Activated naive CD8-positive, alpha-beta T cell treated with anti-CD3 and anti-CD28 coated beads, Interleukin-2, amount 50 U/mL, for 24 hours (primary cell): ENCODE measurements around the gene ACOT11.
A peak's percentile ranks its signal among the peaks of the same experiment; 100 is the strongest.
"Not testable (repeated sequence)": the region's sequence is repeated elsewhere in the genome, so short reads cannot be mapped to it uniquely, and the experiment has no call there.

Experiments
- ATAC-seq: fragments of 150-1000 bp; cut with Tn5 transposase; one replicate; pipeline ENCODE4 v1.10.0; 2021
- DNase-seq: peaks from one replicate; pipeline ENCODE4 v3.0.0; 2021
- H3K27ac Mint-ChIP-seq: one replicate; pipeline ENCODE4 v1.8.0; 2021; ENCODE audit warnings: mild to moderate bottlenecking, mixed read lengths
- H3K27me3 Mint-ChIP-seq: one replicate; pipeline ENCODE4 v1.8.0; 2021; ENCODE audit warnings: mixed read lengths
- H3K36me3 Mint-ChIP-seq: one replicate; pipeline ENCODE4 v1.8.0; 2021; ENCODE audit warnings: low read depth, mixed read lengths
- H3K4me1 Mint-ChIP-seq: one replicate; pipeline ENCODE4 v1.8.0; 2021; ENCODE audit warnings: mixed read lengths
- H3K4me3 Mint-ChIP-seq: one replicate; pipeline ENCODE4 v1.8.0; 2021; ENCODE audit warnings: mild to moderate bottlenecking, moderate library complexity, mixed read lengths
- H3K9me3 Mint-ChIP-seq: one replicate; pipeline ENCODE4 v1.8.0; 2021; ENCODE audit warnings: mixed read lengths

ACOT11 gene

DNA sequence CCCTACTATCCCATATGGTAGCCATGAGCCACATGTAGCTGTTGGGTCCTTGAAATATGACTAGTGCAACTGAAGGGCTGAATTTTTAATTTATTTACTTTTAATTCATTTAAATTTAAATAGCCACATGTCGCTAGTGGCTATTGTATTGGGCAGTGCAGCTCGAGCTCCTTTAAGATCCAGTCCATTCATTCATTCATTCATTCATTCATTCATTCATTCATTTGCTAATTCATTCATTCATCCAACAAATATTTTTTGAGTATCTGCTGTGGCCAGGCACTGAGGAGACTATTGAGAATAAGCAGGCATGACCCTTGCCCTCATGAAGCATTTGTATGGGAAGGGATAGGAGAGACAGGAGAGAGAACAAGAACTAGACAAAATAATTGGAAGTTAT lies 29.5 kb upstream of the ACOT11 start:
- no peaks in the 10 kb centered on the region for H3K4me1 Mint-ChIP-seq
- H3K4me3 Mint-ChIP-seq = no peak overlapping the region
- DNase-seq (no peak), ATAC-seq (no peak)
- H3K9me3 Mint-ChIP-seq = no peaks in the 10 kb centered on the region
- H3K36me3 Mint-ChIP-seq = no peaks in the 10 kb centered on the region
- H3K27me3 Mint-ChIP-seq = no peaks in the 10 kb centered on the region
- no peak overlapping the region for H3K27ac Mint-ChIP-seq

DNA sequence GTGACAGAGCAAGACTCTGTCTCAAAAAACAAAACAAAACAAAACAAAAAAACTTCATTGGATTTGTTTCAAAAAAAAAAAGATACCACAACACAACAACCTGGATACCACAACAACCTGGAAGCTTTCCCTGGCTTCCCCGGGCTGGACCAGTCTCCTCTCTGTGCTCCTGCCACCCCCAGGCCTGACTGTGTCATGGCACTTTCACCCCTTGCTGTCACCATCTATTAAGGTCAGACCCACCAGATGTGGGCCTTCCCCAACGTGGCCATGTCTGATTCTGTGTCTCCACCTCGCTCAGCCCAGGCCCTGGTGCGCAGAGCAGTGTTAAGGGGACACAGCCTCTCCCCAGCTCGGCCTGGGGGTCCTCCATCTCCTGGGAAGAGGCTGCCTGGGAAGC lies 28.3 kb upstream of the ACOT11 start:
- Mint-ChIP-seq H3K9me3 (no peaks in the 10 kb centered on the region), H3K27me3 (no peaks in the 10 kb centered on the region), H3K27ac (no peak overlapping the region), H3K36me3 (no peaks in the 10 kb centered on the region), H3K4me1 (no peaks in the 10 kb centered on the region), H3K4me3 (no peak overlapping the region)
- DNase-seq (no peak), ATAC-seq (peak; percentile 65)

GRCh38 chr1:54520631-54521321 lies 27.3 kb upstream of the ACOT11 start:
- Mint-ChIP-seq H3K9me3 (no peaks in the 10 kb centered on the region), H3K4me3 (no peak overlapping the region), H3K27ac (no peak overlapping the region), H3K27me3 (no peaks in the 10 kb centered on the region), H3K4me1 (no peaks in the 10 kb centered on the region), H3K36me3 (no peaks in the 10 kb centered on the region)
- DNase-seq = no peak
- ATAC-seq = no peak

DNA sequence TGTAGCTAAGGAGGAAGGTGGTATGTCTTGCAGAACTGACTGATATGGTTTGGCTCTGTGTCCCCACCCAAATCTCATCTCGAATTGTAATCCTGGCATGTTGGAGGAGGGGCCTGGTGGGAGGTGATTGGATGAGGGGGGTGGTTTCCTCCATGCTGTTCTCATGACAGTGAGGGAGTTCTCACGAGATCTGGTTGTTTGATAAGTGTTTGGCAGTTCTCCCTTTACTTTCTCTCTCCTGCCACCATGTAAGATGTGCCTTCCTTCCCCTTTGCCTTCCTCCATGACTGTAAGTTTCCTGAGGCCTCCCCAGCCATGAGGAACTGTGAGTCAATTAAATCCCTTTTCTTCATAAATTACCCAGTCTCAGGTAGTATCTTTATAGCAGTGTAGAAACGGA lies 21.5 kb upstream of the ACOT11 start:
- H3K27me3 Mint-ChIP-seq, H3K4me3 Mint-ChIP-seq, H3K27ac Mint-ChIP-seq, H3K9me3 Mint-ChIP-seq, DNase-seq, ATAC-seq, H3K4me1 Mint-ChIP-seq, H3K36me3 Mint-ChIP-seq: not testable (repeated sequence)

DNA sequence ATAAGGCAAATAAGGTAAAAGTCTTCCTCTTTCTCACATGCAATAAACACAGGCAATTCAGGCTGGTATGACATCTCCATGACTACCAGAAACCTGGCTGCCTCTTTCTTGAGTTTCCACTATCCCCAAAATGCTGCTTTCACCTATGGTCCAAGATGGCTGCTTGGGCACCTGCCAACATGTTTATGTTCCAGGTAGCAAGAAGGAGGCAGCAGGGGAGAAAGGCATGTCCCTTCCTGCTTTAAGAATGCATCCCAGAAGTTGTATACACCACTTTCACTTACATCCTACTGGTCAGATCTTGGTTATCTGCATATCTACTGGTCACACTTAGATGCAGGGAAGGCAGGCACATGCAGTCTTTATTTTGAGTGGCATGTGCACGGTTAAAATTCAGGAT lies 19.4 kb upstream of the ACOT11 start:
- no peaks in the 10 kb centered on the region for H3K36me3 Mint-ChIP-seq
- H3K27me3 Mint-ChIP-seq = peaks cover 2% of the 10 kb centered on the region
- H3K4me3 Mint-ChIP-seq = no peak overlapping the region
- no peak overlapping the region for H3K27ac Mint-ChIP-seq
- ATAC-seq (no peak), DNase-seq (no peak)
- H3K9me3 Mint-ChIP-seq = no peaks in the 10 kb centered on the region
- no peaks in the 10 kb centered on the region for H3K4me1 Mint-ChIP-seq

DNA sequence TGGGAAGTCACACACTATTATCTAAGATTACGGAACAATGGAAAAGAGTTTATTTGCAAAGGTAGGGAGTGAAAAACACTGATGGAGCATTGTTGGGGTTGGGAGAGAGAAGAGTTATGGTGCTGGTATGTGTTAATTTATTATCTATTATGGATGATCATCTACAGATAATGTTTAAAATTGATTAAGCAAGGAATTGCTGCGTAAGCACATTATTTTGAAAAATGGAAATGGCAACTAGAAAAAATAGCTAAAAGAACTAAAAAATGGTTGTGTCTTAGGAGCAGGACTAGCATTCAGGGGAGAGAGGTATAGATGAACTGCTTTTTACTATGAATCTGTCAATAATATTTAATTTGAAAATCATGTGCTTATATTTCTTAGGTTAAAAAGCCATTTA lies 16.0 kb upstream of the ACOT11 start:
- peaks cover 2% of the 10 kb centered on the region for H3K27me3 Mint-ChIP-seq
- DNase-seq (no peak), ATAC-seq (no peak)
- no peak overlapping the region for H3K27ac Mint-ChIP-seq
- no peaks in the 10 kb centered on the region for H3K4me1 Mint-ChIP-seq
- no peaks in the 10 kb centered on the region for H3K36me3 Mint-ChIP-seq
- no peaks in the 10 kb centered on the region for H3K9me3 Mint-ChIP-seq
- no peak overlapping the region for H3K4me3 Mint-ChIP-seq

GRCh38 chr1:54536656-54537055 lies 11.4 kb upstream of the ACOT11 start:
- not testable (repeated sequence) for H3K4me3 Mint-ChIP-seq, H3K27me3 Mint-ChIP-seq, H3K9me3 Mint-ChIP-seq

GRCh38 chr1:54537611-54538010 lies 10.4 kb upstream of the ACOT11 start:
- H3K27ac Mint-ChIP-seq = no peak overlapping the region
- no peak overlapping the region for H3K4me3 Mint-ChIP-seq
- H3K27me3 Mint-ChIP-seq = peaks cover 2% of the 10 kb centered on the region
- H3K4me1 Mint-ChIP-seq = peaks cover 10% of the 10 kb centered on the region
- ATAC-seq (no peak), DNase-seq (no peak)
- no peaks in the 10 kb centered on the region for H3K9me3 Mint-ChIP-seq
- H3K36me3 Mint-ChIP-seq = no peaks in the 10 kb centered on the region

More at GRCh38 chr1:54536656-54537055, 11.4 kb upstream of the ACOT11 start:
- not testable (repeated sequence) for H3K36me3 Mint-ChIP-seq, DNase-seq, H3K27ac Mint-ChIP-seq, H3K4me1 Mint-ChIP-seq, ATAC-seq

DNA sequence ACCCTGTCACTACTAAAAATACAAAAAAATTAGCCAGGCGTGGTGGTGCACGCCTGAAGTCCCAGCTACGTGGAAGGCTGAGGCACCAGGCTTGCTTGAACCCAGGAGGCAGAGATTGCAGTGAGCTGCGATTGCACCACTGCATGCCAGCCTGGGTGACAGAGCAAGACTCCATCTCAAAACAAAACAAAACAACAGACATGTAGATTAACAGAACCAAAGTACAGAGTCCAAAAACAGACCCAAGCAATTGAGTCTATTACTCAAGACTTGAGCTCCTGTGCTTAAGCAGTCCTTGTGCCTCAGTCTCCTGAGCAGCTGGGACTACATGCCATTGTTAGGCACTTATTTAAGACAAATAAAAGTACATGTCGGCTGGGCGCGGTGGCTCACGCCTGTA lies 9.5 kb upstream of the ACOT11 start:
- DNase-seq (no peak), ATAC-seq (no peak)
- no peak overlapping the region for H3K4me3 Mint-ChIP-seq
- H3K36me3 Mint-ChIP-seq = no peaks in the 10 kb centered on the region
- H3K4me1 Mint-ChIP-seq = peaks cover 18% of the 10 kb centered on the region
- no peak overlapping the region for H3K27ac Mint-ChIP-seq
- H3K9me3 Mint-ChIP-seq = no peaks in the 10 kb centered on the region
- H3K27me3 Mint-ChIP-seq = peaks cover 2% of the 10 kb centered on the region

- no peaks in the 10 kb centered on the region for H3K36me3 Mint-ChIP-seq
- peaks cover 2% of the 10 kb centered on the region for H3K27me3 Mint-ChIP-seq
- DNase-seq (no peak), ATAC-seq (no peak)
- peaks cover 18% of the 10 kb centered on the region for H3K4me1 Mint-ChIP-seq
- no peaks in the 10 kb centered on the region for H3K9me3 Mint-ChIP-seq
- no peak overlapping the region for H3K4me3 Mint-ChIP-seq
- H3K27ac Mint-ChIP-seq = no peak overlapping the region
Observed at GRCh38 chr1:54540582-54541295, 7.3 kb upstream of the ACOT11 start.

DNA sequence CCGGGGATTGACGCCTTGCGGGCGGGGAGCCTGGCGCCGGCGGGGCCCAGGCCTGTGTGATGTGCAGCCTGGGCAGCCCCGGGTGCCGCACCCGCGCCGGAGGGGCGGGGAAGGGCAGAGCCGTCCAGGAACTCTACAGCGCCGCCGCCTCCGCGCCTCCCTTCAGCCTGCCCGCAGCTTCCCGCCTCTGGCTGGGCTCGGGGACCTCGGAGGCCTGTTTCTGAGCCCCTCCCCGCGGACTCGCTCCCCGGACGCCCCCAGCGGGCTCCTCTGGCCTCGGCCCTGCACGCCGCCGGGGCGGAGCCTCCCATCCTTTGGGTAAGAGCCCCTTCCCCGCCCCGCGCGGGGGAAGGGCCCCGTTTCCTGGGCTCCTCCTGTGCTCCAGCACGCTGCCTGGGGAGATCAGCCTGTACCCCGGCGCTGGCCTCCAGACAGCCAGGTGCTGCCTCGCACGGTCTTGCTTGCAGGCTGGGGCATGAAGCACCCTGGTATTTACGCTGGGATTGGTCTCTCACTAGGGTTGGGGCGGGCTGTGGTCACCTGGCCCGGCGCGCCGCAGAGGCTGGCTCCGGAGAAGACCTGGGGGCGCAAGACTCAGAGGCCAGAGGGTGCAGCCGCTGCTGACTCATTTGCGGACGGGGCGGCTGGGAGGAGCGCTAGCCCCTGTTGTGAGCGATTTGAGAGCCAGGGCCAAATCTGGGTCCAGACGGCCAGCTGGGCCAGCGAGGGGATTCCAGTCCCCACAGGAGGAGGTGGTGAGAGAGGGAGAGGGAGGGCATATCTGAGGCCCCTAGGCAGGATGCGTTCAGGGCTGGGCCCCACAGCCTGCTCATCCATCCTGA lies 5.7 kb upstream of the ACOT11 start:
- Mint-ChIP-seq H3K4me1 (peaks cover 18% of the 10 kb centered on the region), H3K27ac (no peak overlapping the region), H3K9me3 (no peaks in the 10 kb centered on the region), H3K36me3 (no peaks in the 10 kb centered on the region), H3K4me3 (peak overlapping the region; percentile 71), H3K27me3 (peaks cover 2% of the 10 kb centered on the region)
- peak; percentile 90 for ATAC-seq
- peak; percentile 66 for DNase-seq

GRCh38 chr1:54542962-54543539 lies 5.0 kb upstream of the ACOT11 start:
- Mint-ChIP-seq H3K4me3 (peak overlapping the region; percentile 71), H3K4me1 (peaks cover 18% of the 10 kb centered on the region), H3K27me3 (peaks cover 2% of the 10 kb centered on the region), H3K9me3 (no peaks in the 10 kb centered on the region), H3K27ac (no peak overlapping the region), H3K36me3 (no peaks in the 10 kb centered on the region)
- DNase-seq (no peak), ATAC-seq (no peak)

- H3K9me3 Mint-ChIP-seq = no peaks in the 10 kb centered on the region
- H3K4me3 Mint-ChIP-seq = no peak overlapping the region
- DNase-seq (no peak), ATAC-seq (no peak)
- H3K36me3 Mint-ChIP-seq = no peaks in the 10 kb centered on the region
- peaks cover 18% of the 10 kb centered on the region for H3K4me1 Mint-ChIP-seq
- no peak overlapping the region for H3K27ac Mint-ChIP-seq
- H3K27me3 Mint-ChIP-seq = peaks cover 2% of the 10 kb centered on the region
Observed at GRCh38 chr1:54543729-54544496, 4.1 kb upstream of the ACOT11 start.
